Suppressor macrophage treated with lipopolysaccharide for 4 hours (primary cell): ENCODE results near the gene PHLDA2.

Experiments
- DNase-seq: peaks from one replicate; pipeline ENCODE4 v3.0.0-alpha.2; 2020

PHLDA2 gene

GRCh38 chr11:2896047-2896446, 33.2 kb downstream of the PHLDA2 start:
- DNase-seq, result no peak

- DNase-seq, result no peak
Observed at GRCh38 chr11:2893935-2894334, 35.3 kb downstream of the PHLDA2 start.

GRCh38 chr11:2892967-2893528, 36.2 kb downstream of the PHLDA2 start:
- peak; percentile 36 for DNase-seq

- DNase-seq, result peak; percentile 29
Observed at GRCh38 chr11:2892215-2892966, 36.8 kb downstream of the PHLDA2 start.

- DNase-seq, result no peak
Observed at GRCh38 chr11:2891326-2892214, 37.6 kb downstream of the PHLDA2 start.

GRCh38 chr11:2890466-2891294, 38.5 kb downstream of the PHLDA2 start:
- DNase-seq, result no peak

GRCh38 chr11:2889362-2890273, 39.6 kb downstream of the PHLDA2 start:
- no peak for DNase-seq

- peak; percentile 91 for DNase-seq
Observed at GRCh38 chr11:2888266-2888968, 40.8 kb downstream of the PHLDA2 start.

- no peak for DNase-seq
Observed at GRCh38 chr11:2887515-2888195, 41.6 kb downstream of the PHLDA2 start.

GRCh38 chr11:2886936-2887335, 42.3 kb downstream of the PHLDA2 start:
- DNase-seq, result no peak

- DNase-seq, result no peak
Observed at GRCh38 chr11:2886191-2886894, 42.9 kb downstream of the PHLDA2 start.

GRCh38 chr11:2885678-2886081, 43.5 kb downstream of the PHLDA2 start, which contains the start of gene CDKN1C:
Gene CDKN1C, minus strand, starts transcription at chr11:2885775. Its CDS starts 319 bp downstream, at chr11:2885456.
- peak; percentile 84 for DNase-seq

- DNase-seq, result peak; percentile 64
Observed at GRCh38 chr11:2885017-2885677, 44.1 kb downstream of the PHLDA2 start.

GRCh38 chr11:2883979-2884815, 45.0 kb downstream of the PHLDA2 start:
- DNase-seq, result peak; percentile 17

GRCh38 chr11:2883640-2883978, 45.6 kb downstream of the PHLDA2 start:
- no peak for DNase-seq

- DNase-seq, result no peak
Observed at GRCh38 chr11:2882396-2883110, 46.7 kb downstream of the PHLDA2 start.

- DNase-seq, result no peak
Observed at GRCh38 chr11:2881981-2882375, 47.2 kb downstream of the PHLDA2 start.
